Prostate gland (tissue), 2 donors: ENCODE results near the gene IQGAP2.

ENCODE experiments used
- CTCF ChIP-seq, 4 experiments: fragments of 200-600 bp in 2 of 4; fragments of 450-650 bp in 2 of 4; sonication (generic) in 2 of 4; IDR thresholded peaks; 1 replicate in 3 of 4; 2 replicates in 1 of 4; pipeline ENCODE4 v1.5.1; 2016 to 2019; ENCODE audit warnings: antibody characterized with exemption in 4 of 4, mild to moderate bottlenecking in 2 of 4, moderate library complexity in 2 of 4
- POLR2AphosphoS5 ChIP-seq: sonication (generic); formaldehyde crosslinking; IDR thresholded peaks from one replicate; pipeline ENCODE4 v1.6.1; 2017; ENCODE audit warnings: antibody characterized with exemption

GRCh38 chr5:76692274-76692540 is 289.1 kb downstream of the IQGAP2 start:
- TF ChIP-seq POLR2AphosphoS5 (no peak), CTCF (IDR thresholded peaks at IDR 0.05) (no peak)
